H4 (cell line): ENCODE measurements around the gene ATXN7L3B. TPM values are rescaled to one million over a fixed set of nuclear protein-coding genes. Genes with fewer than 3 reads are reported as not detected.
"Not testable (repeated sequence)": the region's sequence is repeated elsewhere in the genome, so short reads cannot be mapped to it uniquely, and the experiment has no call there.

Experiments used
- DNase-seq: peaks from one replicate; pipeline ENCODE4 v3.0.0-alpha.2; 2015; ENCODE audit warnings: low spot score
- total RNA-seq: library from RNA; depleted of rRNA; stranded (reverse); fragments of >200 nt; shearing (Covaris generic); gene quantifications from 2 replicates; pipeline ENCODE4 v1.2.3, GENCODE V29; 2014; rRNA removed

ATXN7L3B gene, protein sequence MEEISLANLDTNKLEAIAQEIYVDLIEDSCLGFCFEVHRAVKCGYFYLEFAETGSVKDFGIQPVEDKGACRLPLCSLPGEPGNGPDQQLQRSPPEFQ
- 21.1 and 21.4 TPM in 2 replicates for total RNA-seq

DNA sequence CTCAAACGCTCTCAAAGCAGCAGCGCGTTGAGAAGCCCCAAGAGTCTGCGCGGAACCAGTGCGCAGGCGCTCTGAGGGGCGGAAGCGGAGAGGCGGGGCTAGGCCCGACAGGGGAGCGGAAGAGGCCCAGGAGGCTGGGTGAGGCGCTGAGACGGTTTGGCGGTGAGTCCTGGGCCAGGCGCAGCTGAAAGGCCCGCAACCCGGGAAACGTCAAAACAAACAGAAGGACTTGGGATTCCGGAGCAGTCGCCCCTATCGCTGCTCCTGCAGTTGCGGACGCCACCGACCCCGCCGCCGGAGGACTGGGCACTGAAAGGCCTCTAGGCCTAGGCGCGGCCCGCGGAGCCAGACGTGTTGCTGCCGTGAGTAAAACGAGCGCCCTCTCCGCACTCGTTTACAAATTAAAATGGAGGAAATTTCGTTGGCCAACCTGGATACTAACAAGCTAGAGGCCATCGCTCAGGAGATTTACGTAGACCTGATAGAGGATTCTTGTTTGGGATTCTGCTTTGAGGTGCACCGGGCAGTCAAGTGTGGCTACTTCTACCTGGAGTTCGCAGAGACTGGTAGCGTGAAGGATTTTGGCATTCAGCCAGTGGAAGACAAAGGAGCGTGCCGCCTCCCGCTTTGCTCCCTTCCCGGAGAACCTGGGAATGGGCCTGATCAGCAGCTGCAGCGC, at the start of gene ATXN7L3B:
Gene ATXN7L3B, plus strand, starts transcription at position 129 of the 679 bp plus-strand sequence. Its CDS starts 278 bp downstream, at position 407.
- peak; percentile 90 for DNase-seq

DNA sequence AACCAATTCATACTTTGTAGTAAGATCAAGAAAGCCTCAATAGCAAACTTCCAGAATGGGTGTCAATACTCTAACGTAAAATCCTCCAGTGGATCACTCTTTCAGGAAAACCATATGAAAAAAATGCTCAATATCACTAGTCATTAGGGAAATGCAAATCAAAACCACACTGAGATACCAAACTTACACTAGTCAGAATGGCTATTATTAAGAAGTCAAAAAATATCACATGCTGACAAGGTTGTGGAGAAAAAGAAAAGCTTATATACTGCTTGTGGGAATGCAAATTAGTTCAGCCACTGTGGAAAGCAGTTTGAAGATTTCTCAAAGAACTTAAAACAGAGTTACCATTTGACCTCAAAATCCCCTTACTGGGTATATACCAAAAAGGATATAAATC, 49.5 kb upstream of the ATXN7L3B start:
- no peak for DNase-seq

DNA sequence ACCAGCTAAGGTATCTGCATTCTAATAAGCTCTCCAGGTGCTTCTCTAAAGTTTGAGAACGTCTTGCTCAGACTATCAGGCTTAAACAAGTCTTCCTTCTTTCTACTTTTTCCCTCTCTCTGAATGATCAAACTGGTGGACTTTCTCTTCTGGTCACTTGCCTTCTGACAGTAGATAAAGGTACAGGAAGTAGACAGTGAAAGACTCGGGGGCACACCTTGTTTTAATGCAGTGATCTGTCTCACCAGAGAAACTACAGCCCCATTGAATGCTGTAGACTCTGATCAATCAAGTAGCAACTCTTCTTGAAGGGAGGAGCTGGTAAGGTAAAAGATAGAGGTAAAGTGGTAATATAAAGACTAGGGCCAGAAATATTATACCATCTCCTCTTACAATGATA, 48.1 kb upstream of the ATXN7L3B start:
- DNase-seq = no peak

DNA sequence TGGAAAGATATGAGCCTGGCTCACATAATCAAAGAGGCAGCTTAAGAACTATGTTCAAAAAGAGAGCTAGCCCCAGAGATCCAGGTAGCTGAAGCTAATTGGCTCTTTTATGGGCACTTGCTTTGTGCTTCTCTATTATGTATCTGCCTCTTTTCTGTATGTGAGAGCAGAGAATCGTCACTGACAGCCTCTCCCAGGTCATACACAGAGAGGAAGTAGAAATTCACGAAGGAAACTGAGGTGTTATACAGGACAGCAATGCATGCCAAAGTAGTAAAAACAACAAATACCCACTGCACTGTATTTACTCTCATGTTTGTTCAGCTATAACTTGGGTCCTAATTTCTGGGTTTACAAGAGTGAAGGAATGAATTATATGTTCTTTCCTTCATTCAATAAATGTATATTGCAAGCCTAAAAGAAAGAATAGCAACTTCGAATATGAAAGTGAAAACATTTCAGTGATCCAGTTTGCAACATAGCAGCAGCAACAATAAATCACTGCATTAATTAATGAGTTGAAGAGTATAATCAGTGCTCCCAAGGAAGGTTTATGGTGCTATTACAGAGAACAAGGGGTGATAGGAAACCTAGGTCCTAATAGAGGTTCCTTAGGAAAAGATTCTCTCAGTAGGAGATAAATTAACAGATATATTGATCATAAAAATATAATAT, 47.1 kb upstream of the ATXN7L3B start:
- no peak for DNase-seq

DNA sequence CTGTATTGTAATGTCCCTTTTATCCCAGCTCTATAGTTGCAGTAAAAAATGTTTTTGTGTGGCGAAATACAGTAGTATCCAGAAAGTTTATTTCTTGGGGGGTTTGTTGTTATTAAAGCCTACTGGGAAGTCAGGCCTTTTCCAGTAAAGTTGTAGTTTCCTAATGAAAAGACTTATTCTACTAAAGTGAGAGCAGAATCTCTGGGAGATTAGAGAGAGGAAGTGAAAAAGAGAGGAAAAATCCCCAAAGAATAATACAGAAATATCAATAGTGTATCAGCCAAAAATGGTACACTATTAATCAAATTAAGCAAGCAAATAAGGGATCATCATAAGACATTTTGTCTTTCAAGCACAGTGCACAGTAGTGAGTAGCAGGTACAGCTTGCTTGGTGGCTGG, 46.3 kb upstream of the ATXN7L3B start:
- no peak for DNase-seq

DNA sequence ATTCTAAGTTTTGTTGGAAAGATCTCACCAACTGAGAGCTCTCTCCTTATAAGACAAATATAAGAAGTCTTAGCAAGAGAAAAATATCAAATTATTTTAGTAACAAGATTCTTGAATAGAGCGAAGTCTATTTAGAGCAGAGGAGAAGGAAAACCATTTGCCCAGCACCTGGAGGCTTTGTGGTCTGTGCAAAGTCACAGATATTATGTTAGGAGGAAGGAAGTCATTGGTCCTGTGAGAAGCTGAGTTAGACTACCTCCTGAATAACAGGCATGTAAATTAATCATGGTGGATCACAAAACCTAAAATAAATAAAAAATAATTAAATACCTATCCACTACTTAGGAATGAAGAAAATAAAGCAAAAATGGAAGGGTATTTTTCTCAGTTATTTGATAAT, 38.4 kb upstream of the ATXN7L3B start:
- no peak for DNase-seq

DNA sequence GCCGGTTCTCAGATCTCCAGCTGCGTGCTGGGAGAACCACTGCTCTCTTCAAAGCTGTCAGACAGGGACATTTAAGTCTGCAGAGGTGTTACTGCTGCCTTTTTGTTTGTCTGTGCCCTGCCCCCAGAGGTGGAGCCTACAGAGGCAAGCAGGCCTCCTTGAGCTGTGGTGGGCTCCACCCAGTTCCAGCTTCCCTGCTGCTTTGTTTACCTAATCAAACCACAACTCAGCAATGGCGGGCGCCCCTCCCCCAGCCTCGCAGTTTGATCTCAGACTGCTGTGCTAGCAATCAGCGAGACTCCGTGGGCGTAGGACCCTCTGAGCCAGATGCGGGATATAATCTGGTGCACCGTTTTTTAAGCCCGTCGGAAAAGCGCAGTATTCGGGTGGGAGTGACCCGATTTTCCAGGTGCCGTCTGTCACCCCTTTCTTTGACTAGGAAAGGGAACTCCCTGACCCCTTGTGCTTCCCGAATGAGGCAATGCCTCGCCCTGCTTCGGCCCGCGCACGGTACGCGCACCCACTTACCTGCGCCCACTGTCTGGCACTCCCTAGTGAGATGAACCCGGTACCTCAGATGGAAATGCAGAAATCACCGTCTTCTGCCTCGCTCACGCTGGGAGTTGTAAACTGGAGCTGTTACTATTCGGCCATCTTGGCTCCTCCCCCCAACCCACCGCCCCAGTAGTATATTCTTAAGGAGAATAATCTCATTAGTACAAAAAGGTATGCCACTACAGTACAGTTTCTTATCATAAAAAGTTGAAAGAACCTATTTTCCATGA, 28.6 kb upstream of the ATXN7L3B start:
- not testable (repeated sequence) for DNase-seq

DNA sequence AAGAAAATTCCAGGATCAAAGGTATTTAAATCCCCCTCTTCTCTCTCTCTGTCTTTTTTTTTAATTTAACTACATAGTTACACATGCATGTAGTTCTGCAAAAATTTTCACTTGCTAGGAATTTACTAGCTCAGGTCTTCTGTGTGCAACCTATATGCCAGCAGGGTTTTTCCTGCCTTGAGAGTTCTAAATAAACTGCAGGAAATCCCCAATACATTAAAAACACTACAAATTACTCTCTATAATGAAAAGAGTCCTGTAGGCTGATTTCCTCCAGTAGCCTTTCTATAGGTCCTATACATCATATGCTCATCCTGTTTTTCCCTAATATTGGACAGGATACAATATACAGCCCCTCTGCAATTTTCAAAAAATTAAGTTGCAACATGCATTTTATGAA, 27.7 kb upstream of the ATXN7L3B start:
- no peak for DNase-seq

DNA sequence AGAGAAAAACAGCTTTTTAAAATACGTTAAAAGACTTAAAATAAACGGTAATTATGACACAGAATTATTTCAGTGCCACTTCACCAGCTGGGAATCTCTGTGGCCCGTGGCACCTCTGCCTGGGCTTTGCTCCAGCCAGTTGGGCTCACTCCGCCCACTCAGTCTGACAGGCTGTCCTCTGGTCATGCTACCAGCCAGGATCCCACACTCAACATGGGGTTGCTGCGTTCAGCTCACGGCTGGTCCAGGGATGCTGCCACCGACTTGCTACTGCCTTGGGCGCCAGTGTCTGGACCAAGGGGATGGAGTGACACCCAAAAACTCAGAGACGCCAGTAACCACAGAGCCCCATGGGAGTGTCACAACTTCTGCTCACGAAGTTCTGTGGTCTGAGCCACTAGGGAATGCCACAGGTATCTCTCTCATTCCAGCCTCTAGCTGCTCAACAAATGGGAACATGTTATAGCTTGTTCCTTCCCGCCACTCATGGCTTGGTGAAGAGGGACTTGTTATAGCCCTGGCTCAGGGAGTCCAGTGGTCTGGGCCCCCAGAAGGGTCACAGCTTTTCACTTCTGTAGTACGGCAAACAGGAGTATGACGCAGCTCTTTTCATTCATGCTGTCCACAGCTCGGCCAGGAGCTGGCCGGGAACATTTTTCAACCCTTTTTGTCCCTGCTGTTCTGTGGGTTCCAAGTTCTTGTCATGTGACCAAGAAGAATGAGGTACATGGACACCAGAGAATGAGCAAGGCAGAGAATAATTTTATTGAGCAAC, 23.4 kb upstream of the ATXN7L3B start:
- peak; percentile 26 for DNase-seq

DNA sequence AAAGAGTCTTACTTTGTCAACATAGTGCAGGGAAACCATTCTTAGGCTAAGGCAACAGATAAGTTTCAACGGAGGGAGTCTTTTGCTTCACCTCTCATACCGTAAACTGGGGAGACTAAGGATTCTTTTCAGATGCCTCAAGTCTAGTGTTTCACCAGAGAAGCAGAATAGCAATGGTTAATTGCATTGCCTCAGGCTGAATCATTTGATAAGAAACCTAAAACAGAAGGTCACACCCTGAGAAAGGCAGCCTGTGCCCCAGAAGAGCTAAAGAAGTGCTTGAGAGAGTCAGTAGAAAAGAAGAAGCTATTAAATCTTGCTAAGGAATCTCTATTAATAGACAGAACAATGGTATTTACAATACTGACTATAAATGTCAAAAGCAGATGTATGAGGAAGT, 21.8 kb upstream of the ATXN7L3B start:
- no peak for DNase-seq

DNA sequence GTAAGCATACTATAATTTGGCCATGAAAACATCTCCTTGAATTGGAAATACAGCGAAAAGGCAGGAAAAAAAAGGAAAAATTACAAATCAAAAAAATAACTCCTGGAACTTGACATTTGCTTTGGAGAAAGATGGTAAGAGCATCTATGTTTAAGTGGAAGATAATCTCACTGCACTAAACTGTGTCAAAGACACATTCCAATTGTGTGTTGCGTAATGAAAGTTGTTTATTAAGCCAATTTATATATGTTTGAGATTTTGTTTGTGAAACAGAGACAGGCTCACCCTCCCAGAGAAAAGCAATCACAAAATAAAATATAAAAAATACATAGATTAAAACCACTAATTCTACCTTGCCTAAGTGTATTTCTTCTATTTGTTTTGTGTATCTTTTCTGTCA, 11.1 kb upstream of the ATXN7L3B start:
- DNase-seq = no peak

DNA sequence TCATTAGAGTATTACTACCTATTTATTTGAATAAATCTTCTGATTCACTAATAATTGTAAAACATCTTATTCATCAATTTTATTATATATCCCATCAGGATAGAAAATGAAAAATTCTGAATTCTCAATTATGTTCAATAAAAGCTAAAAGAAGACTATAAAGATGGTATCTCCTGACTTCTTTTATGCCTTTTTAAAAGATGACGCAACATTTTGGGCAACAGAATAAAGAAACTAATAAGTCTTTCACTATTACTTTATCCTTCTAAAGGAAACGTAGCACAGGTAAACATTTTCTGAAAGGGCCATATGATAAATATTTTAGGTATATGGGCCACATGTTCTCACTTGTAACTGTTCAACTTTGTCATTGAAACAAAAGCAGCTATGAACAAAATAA, 10.1 kb upstream of the ATXN7L3B start:
- DNase-seq = no peak

DNA sequence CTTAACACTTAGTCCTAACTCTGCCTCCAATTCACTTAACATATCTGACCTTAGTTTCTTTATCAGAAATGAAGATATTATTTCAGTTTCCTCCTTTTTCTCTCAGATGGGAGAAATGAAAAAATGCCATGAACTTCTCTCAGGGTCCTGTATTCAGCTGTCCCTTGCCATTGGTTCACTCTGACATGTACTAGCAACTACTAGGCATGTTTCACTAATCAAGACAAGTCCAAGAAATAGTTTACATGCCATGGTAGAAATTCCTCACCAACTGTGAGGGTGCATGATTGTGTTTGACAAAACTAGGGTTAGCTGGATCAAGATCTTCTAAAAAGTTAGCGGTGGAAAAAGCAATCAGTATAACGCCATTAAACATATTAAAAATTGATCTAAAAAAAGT, 7.0 kb upstream of the ATXN7L3B start:
- no peak for DNase-seq

DNA sequence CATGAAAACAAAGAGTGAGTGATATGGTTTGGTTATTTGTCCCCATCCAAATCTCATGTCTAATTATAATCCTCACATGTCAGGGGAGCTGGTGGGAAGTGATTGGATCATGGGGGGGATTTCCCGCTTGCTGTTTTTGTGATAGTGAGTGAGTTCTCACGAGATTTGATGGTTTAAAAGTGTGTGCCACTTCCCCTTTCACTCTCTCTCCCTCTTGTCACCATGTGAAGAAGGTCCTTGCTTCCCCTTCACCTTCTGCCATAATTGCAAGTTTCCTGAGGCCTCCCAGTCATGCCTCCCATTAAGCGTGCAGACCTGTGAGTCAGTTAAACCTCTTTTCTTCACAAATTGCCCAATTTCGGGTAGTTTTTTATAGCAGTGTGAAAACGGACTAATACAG, 2.1 kb upstream of the ATXN7L3B start:
- DNase-seq = no peak

DNA sequence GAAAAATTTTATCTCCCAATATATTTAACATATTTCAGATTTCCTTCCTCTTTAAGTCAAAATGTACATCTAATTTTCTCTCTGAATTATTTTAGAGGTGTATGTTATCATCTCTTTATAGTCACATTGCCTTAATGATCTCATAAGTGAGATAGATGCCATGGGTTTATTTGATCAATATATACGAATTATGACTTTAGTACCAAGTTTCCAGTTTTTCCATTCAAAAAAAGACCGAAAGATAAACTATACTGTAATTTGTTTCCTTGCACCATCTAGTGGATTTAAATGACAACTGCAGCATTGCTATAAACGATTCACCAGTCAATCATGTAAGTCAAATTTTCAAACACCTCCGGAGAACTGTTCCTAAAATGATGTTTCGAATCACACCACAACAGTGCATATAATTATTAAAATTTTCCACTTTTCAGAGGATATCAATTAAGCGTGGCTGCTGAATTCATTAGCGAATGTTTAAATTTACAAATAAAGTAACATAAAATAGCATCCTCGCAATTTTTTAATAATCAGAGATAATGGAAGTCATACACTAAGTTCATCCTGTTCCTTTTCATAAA, 419 bp upstream of the ATXN7L3B start:
- DNase-seq = peak; percentile 67

DNA sequence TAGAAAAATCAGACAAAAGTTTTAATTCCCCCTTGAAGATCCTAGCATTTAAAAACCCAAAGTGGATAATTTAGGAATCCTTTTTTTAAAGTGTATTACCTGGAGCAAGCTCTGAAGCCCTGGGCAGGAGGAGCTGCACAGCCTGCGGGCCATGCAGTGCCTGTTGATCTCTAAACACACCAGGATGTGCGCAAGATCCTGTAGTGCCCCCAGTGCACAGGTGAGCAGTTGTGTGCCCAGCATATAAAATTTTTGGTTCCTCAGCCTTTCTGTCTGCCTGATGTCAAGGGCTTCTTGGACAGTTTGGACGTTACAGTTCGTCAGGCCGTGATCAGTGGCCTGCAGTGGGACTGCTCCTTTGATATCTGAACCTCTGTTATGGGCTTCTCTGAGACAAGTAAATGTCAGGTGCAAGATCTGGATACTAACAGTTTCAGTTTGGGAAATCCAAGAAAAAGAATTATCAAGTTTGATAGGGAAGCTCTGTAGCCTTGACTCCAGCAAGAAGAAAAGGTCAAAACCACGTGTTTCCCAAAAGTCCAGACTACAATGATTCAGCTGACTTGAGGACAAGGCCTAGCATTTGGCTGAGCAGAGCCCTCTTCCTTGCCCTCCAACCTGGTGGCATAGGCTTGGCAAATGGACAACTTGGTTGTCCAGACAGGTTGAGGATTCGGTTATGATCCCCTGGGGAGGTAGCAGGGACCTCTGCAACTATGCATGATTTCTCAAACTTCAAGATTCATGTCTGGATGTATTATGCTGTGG, 1.0 kb downstream of the ATXN7L3B start:
- DNase-seq = no peak

DNA sequence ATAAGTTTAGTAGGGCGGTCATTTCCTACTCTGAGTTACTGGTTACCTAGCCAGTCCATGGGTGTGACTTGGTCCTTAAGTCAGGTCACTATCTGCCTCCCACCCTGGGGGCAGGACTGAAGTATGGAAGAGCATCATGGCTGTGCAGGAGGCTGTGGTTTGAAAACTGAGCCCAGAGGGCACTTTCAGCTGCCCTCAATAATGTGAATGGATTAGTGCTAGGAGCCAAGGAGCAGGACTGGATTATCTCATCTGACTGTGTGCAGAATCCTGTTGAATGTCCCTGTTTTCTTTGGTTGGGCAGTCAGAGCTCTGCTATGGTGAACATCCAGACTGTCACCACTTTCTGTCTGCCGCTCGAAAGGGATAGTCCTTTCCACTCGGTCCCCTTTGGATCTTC, 1.6 kb downstream of the ATXN7L3B start:
- no peak for DNase-seq

DNA sequence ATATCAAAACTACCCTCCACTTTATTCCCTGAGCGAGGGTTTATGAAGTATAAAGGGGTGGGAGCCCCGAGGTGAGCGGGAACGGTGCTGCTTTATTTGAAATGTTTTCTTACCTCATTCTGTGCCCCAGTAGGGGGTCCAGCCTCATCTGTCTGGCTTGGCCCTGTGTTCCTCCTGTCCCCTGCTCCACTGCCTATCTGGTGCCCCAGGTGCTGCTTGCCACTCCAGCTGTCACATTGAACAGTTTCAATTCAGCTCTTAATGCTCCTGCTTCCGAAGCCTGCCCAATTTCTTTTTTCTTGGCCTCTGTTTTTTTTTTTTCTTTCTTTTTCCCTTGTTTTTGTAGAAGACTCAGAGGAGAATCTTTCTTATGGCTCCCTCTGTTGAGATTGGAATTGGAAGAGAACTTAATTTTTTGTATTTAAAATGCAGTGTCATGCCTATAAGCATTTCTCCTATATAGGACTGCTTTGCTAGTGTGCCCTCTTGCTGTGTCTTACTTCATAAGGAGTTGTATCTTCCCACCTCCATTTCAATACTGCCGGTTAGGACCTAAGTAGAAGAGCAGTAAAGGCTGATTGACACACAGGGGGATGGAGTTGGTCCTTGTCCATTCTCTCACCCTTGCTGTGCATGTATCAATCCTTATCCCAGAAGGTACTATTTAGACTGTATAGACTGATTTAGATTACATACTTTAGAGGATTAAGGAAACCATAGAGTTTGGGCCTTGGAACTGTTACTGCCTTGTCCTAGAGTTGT, 2.3 kb downstream of the ATXN7L3B start:
- no peak for DNase-seq

DNA sequence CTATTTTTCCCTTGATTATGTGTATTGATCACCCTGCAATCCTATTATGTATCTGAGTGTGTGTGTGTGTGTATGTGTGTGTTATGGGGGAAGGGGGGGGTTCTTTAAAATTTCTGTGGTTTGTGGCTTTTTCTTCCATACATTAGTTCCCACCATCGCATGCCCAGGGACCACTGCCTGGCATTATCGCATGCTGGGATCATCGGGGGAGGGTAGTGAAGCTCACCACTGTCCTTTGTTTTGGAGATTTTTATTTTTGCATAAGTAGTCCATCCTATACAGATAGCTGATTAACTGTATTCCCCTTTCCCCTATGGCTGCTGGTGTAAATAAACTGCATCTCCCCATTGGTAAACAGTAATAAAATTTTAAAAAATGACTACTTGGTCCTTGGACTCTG, 3.4 kb downstream of the ATXN7L3B start:
- DNase-seq = no peak

DNA sequence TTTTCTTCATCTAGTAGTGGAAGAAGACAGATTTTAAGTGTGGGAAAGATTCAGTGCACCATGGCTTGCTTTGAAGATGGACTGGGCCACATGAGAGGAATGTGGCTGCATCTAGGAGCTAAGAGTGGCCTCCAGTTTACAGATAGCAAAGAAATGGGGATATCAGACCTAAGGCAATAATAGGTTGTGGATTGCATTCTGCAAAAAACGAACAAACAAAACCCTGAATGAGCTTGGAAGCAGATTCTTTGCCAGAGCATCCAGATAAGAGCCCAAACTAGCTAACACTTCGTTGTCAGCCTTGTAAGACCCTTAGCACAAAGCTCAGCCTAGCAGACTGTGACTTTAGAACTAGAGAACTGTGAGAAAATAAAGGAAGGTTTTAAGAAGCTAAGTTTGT, 9.6 kb downstream of the ATXN7L3B start:
- DNase-seq = no peak
